HepG2 (cell line): ENCODE measurements around the gene RRP8. TPM values are rescaled to one million over a fixed set of nuclear protein-coding genes. Genes with fewer than 3 reads are reported as not detected.

ENCODE experiments used
- ATF1 ChIP-seq: IDR thresholded peaks from 2 replicates; pipeline ENCODE4 v1.6.1; 2016; ENCODE audit warnings: mild to moderate bottlenecking, control low read depth
- FOXP1 ChIP-seq, 2 experiments: fragments of 450-650 bp in 1 of 2; IDR thresholded peaks; 2 replicates each; pipeline ENCODE4 v1.6.1; 2017 to 2018; ENCODE audit warnings: antibody characterized with exemption in 1 of 2
- HMG20B ChIP-seq: conservative IDR thresholded peaks from 2 replicates; pipeline ENCODE4 v1.6.1; 2016; ENCODE audit warnings: missing genetic modification reagents, missing compliant biosample characterization
- HNF1A ChIP-seq, 2 experiments: sonication (generic) in 1 of 2; formaldehyde crosslinking in 1 of 2; IDR thresholded peaks; 2 replicates each; pipeline versions ENCODE4 v1.4.0 to v1.6.1; 2016 to 2020; ENCODE audit warnings: borderline replicate concordance in 1 of 2, low read depth in 1 of 2, mild to moderate bottlenecking in 1 of 2, missing genetic modification reagents in 1 of 2
- KDM2A ChIP-seq: sonication (generic); formaldehyde crosslinking; IDR thresholded peaks from 2 replicates; pipeline ENCODE4 v1.4.0; 2020; ENCODE audit warnings: low read depth, missing genetic modification reagents, borderline replicate concordance
- SKI ChIP-seq: fragments of 450-650 bp; IDR thresholded peaks from one replicate; pipeline ENCODE4 v1.6.1; 2018; ENCODE audit warnings: mild to moderate bottlenecking; ENCODE audit not compliant: partially characterized antibody
- ZBTB46 ChIP-seq: sonication (generic); formaldehyde crosslinking; IDR thresholded peaks from 2 replicates; pipeline ENCODE4 v1.4.0; 2020; ENCODE audit warnings: mild to moderate bottlenecking, missing genetic modification reagents, borderline replicate concordance
- ZNF607 ChIP-seq: sonication (generic); formaldehyde crosslinking; IDR thresholded peaks from 2 replicates; pipeline ENCODE4 v1.5.1; 2020; ENCODE audit warnings: missing genetic modification reagents, mild to moderate bottlenecking, borderline replicate concordance
- ZNF816 ChIP-seq: sonication (generic); formaldehyde crosslinking; IDR thresholded peaks from 2 replicates; pipeline ENCODE4 v1.8.0; 2022; ENCODE audit warnings: missing genetic modification reagents, mild to moderate bottlenecking, borderline replicate concordance
- ZSCAN21 ChIP-seq: sonication (generic); formaldehyde crosslinking; IDR thresholded peaks from 2 replicates; pipeline ENCODE4 v1.8.0; 2022; ENCODE audit warnings: mild to moderate bottlenecking, missing genetic modification reagents, moderate library complexity, borderline replicate concordance
- polyA plus RNA-seq, 8 experiments: library from polyadenylated mRNA; depleted of rRNA in 3 of 8; stranded (reverse) in 7 of 8; unstranded in 1 of 8; fragments of >200 nt; fragmentation: Illumina TruSeq in 4 of 8; extraction: Trizol in 4 of 8; gene quantifications; 2 replicates each; pipeline versions ENCODE4 v1.2.1 to v1.2.3, GENCODE V29; 2011 to 2016; ENCODE audit warnings: low read depth in 4 of 8, missing spikeins in 1 of 8, mixed read lengths in 1 of 8; ENCODE audit not compliant: insufficient read depth in 1 of 8
- total RNA-seq, 5 experiments: library from RNA; depleted of rRNA; stranded (reverse); fragments of >200 nt; fragmentation: Illumina TruSeq; extraction: Trizol; gene quantifications; 2 replicates each; pipeline ENCODE4 v1.2.3, GENCODE V29; 2016; ENCODE audit warnings: low read depth in 1 of 5
- TF ChIP-seq, protein P1 (sequence below): sonication (generic); formaldehyde crosslinking; IDR thresholded peaks from 2 replicates; pipeline ENCODE4 v1.9.0; 2021; ENCODE audit warnings: missing genetic modification reagents, borderline replicate concordance
- TF ChIP-seq, protein P2 (sequence below): sonication (generic); formaldehyde crosslinking; IDR thresholded peaks from 2 replicates; pipeline ENCODE4 v1.4.0; 2020; ENCODE audit warnings: missing genetic modification reagents
- TF ChIP-seq, protein P3 (sequence below): sonication (generic); formaldehyde crosslinking; IDR thresholded peaks from 2 replicates; pipeline ENCODE4 v1.4.0; 2020; ENCODE audit warnings: missing genetic modification reagents

RRP8 gene
- total and polyA plus RNA-seq, 2 of the 13 experiments (the other 11 are each of a cell fraction or from before 2014, with no cell fraction given), result 7.2 to 21.6 TPM

- TF ChIP-seq HNF1A (IDR thresholded peaks at IDR 0.05; ENCODE audit: low read depth) (peak; percentile 87), HNF1A (CRISPR knock-in tag; IDR thresholded peaks at IDR 0.05; ENCODE audit: borderline replicate concordance) (peak; percentile 87; the same call in 1 of the 2 replicates), ZNF607 (CRISPR knock-in tag) (no peak; the same call in 1 of the 2 replicates), ZBTB46 (no peak), ZNF816 (CRISPR knock-in tag) (no peak), SKI (no peak), HMG20B (CRISPR knock-in tag) (no peak), KDM2A (CRISPR knock-in tag) (no peak; the same call in 1 of the 2 replicates), FOXP1 (IDR thresholded peaks at IDR 0.05) (no peak), FOXP1 (CRISPR knock-in tag; IDR thresholded peaks at IDR 0.05) (no peak), ATF1 (no peak), ZSCAN21 (CRISPR knock-in tag) (no peak)
- TF ChIP-seq, protein P1, sequence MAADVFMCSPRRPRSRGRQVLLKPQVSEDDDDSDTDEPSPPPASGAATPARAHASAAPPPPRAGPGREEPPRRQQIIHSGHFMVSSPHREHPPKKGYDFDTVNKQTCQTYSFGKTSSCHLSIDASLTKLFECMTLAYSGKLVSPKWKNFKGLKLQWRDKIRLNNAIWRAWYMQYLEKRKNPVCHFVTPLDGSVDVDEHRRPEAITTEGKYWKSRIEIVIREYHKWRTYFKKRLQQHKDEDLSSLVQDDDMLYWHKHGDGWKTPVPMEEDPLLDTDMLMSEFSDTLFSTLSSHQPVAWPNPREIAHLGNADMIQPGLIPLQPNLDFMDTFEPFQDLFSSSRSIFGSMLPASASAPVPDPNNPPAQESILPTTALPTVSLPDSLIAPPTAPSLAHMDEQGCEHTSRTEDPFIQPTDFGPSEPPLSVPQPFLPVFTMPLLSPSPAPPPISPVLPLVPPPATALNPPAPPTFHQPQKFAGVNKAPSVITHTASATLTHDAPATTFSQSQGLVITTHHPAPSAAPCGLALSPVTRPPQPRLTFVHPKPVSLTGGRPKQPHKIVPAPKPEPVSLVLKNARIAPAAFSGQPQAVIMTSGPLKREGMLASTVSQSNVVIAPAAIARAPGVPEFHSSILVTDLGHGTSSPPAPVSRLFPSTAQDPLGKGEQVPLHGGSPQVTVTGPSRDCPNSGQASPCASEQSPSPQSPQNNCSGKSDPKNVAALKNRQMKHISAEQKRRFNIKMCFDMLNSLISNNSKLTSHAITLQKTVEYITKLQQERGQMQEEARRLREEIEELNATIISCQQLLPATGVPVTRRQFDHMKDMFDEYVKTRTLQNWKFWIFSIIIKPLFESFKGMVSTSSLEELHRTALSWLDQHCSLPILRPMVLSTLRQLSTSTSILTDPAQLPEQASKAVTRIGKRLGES (CRISPR knock-in tag), result no peak
- TF ChIP-seq, protein P2, sequence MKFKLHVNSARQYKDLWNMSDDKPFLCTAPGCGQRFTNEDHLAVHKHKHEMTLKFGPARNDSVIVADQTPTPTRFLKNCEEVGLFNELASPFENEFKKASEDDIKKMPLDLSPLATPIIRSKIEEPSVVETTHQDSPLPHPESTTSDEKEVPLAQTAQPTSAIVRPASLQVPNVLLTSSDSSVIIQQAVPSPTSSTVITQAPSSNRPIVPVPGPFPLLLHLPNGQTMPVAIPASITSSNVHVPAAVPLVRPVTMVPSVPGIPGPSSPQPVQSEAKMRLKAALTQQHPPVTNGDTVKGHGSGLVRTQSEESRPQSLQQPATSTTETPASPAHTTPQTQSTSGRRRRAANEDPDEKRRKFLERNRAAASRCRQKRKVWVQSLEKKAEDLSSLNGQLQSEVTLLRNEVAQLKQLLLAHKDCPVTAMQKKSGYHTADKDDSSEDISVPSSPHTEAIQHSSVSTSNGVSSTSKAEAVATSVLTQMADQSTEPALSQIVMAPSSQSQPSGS (CRISPR knock-in tag), result peak; percentile 98
- TF ChIP-seq, protein P3, sequence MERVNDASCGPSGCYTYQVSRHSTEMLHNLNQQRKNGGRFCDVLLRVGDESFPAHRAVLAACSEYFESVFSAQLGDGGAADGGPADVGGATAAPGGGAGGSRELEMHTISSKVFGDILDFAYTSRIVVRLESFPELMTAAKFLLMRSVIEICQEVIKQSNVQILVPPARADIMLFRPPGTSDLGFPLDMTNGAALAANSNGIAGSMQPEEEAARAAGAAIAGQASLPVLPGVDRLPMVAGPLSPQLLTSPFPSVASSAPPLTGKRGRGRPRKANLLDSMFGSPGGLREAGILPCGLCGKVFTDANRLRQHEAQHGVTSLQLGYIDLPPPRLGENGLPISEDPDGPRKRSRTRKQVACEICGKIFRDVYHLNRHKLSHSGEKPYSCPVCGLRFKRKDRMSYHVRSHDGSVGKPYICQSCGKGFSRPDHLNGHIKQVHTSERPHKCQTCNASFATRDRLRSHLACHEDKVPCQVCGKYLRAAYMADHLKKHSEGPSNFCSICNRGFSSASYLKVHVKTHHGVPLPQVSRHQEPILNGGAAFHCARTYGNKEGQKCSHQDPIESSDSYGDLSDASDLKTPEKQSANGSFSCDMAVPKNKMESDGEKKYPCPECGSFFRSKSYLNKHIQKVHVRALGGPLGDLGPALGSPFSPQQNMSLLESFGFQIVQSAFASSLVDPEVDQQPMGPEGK (CRISPR knock-in tag), result peak; percentile 50
Measured at GRCh38 chr11:6606471-6607189, 3.2 kb upstream of the RRP8 start (continued).
